ENCODE data around the gene NRARP. TPM values are rescaled to one million over a fixed set of nuclear protein-coding genes. Genes with fewer than 3 reads are reported as not detected.
"Not testable (repeated sequence)": the region's sequence is repeated elsewhere in the genome, so short reads cannot be mapped to it uniquely, and the experiment has no call there.

NRARP gene
- total and polyA plus RNA-seq, 8 donors: 1.2 to 323 (median 3.5) TPM

DNA sequence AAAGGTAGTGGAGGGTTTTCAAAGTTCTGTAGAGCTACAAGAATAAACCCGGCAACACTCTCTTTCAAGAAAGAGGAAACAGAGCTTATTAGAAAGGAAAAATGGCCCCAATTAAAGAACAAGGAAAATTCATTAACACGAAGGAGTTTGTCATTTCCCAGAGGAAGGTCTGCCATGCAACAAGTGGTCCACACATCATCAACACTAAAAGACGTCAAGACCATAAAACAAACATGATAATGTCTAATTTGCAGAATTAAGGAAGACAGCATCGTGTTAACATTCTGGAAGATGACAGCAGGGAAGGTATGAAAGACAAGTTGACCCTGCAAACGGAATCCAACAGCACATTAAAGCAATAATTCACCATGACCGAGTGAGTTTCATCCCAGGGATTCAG lies 28.6 kb upstream of the NRARP start:
- H3K9me3 ChIP-seq: no peaks in the 10 kb centered on the region
- 81 to 88% (median 86%) methylated on average over 6 of the region's 6 CpGs for WGBS, 5 donors

DNA sequence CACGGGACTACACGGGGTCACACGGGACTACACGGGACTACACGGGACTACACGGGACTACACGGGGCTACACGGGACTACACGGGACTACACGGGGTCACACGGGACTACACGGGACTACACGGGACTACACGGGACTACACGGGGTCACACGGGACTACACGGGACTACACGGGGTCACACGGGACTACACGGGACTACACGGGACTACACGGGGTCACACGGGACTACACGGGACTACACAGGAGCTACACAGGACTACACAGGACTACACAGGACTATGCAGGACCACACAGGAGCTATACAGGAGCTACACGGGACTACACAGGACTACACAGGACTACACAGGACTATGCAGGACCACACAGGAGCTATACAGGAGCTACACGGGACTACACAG lies 27.5 kb upstream of the NRARP start:
- WGBS, 5 donors: 26 to 74% (median 54%) methylated on average over 8 to 24 of the region's 26 CpGs
- intact Hi-C loops (cut with DNase I; ENCODE audit: low total_unique reads); H3K36me3 ChIP-seq; H3K4me1 ChIP-seq; H3K4me3 ChIP-seq; H3K9me3 ChIP-seq; DNase-seq; H3K27me3 ChIP-seq; H3K27ac ChIP-seq: not testable (repeated sequence)

More for the DNA sequence above, 28.6 kb upstream of the NRARP start:
- no peak for TF ChIP-seq POLR2A (IDR thresholded peaks at IDR 0.05)
- no peak for TF ChIP-seq EP300 (IDR thresholded peaks at IDR 0.05)
- TF ChIP-seq POLR2AphosphoS5 (IDR thresholded peaks at IDR 0.05): no peak
- TF ChIP-seq, protein P1, sequence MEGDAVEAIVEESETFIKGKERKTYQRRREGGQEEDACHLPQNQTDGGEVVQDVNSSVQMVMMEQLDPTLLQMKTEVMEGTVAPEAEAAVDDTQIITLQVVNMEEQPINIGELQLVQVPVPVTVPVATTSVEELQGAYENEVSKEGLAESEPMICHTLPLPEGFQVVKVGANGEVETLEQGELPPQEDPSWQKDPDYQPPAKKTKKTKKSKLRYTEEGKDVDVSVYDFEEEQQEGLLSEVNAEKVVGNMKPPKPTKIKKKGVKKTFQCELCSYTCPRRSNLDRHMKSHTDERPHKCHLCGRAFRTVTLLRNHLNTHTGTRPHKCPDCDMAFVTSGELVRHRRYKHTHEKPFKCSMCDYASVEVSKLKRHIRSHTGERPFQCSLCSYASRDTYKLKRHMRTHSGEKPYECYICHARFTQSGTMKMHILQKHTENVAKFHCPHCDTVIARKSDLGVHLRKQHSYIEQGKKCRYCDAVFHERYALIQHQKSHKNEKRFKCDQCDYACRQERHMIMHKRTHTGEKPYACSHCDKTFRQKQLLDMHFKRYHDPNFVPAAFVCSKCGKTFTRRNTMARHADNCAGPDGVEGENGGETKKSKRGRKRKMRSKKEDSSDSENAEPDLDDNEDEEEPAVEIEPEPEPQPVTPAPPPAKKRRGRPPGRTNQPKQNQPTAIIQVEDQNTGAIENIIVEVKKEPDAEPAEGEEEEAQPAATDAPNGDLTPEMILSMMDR (IDR thresholded peaks at IDR 0.05): no peak
- Histone ChIP-seq H3K27me3 (no peaks in the 10 kb centered on the region), H3K36me3 (peaks cover 0 to 5% (median 2%) of the 10 kb centered on the region in 4 donors), H3K4me3 (no peak overlapping the region), H3K4me1 (no peaks in the 10 kb centered on the region), H3K27ac (no peak overlapping the region)
- intact Hi-C loops (cut with DNase I; ENCODE audit: low total_unique reads): no loop called here
- no peak for DNase-seq

DNA sequence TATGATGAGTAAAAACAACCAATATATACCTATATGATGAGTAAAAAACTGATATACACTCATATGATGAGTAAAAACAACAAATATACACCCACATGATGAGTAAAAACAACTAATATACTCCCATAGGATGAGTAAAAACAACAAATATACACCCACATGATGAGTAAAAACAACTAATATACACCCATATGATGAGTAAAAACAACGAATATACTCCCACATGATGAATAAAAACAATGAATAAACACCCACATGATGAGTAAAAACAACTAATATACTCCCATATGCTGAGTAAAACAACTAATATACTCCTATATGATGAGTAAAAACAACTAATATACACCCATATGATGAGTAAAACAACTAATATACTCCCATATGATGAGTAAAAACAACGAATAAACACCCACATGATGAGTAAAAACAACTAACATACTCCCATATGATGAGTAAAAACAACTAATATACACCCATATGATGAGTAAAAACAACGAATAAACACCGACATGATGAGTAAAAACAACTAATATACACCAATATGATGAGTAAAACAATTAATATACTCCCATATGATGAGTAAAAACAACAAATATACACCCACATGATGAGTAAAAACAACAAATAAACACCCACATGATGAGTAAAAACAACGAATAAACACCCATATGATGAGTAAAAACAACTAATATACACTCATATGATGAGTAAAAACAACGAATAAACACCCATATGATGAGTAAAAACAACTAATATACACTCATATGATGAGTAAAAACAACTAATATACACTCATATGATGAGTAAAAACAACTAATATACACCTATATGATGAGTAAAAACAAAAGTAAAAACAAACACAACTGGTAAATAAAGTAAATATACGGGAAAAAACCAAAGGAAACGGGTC lies 25.8 kb upstream of the NRARP start:
- H3K9me3 ChIP-seq; H3K4me3 ChIP-seq; H3K4me1 ChIP-seq; DNase-seq; H3K27ac ChIP-seq; intact Hi-C loops (cut with DNase I; ENCODE audit: low total_unique reads); H3K27me3 ChIP-seq; H3K36me3 ChIP-seq: not testable (repeated sequence)
- WGBS, 5 donors: 68 to 81% (median 79%) methylated on average over 8 of the region's 8 CpGs

DNA sequence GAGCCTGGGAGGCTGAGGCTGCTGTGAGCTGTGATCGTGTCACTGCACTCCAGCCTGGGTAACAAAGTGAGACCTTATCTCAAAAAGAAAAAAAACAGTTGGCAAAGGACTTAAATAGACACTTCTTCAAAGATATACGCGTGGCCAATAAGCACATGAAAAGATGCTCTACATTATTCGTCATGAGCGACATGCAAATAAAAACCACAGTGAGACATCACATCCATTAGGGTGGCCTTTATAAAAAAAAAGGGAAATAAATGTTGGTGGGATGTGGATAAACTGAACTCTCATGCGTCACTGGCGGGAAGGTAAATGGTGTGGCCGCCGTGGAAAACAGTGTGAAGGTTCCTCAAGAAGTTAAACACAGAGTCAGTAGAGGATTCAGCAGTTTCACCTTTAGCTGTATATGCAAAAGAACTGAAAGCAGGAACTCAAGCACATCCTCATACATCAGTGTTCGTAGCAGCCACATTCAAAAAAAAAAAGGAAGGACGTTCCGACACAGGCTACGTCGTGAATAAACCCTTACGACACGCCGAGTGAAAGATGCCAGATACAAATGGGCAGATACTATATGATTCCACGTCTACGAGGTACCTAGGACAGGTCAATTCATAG lies 24.5 kb upstream of the NRARP start:
- WGBS, 5 donors: 80 to 87% (median 84%) methylated on average over 19 of the region's 19 CpGs
- no peak for DNase-seq
- H3K27ac ChIP-seq: no peak overlapping the region
- no peak overlapping the region for H3K4me3 ChIP-seq
- H3K4me1 ChIP-seq: no peaks in the 10 kb centered on the region
- intact Hi-C loops (cut with DNase I; ENCODE audit: low total_unique reads): no loop called here
- TF ChIP-seq POLR2A (IDR thresholded peaks at IDR 0.05) (no peak), EP300 (IDR thresholded peaks at IDR 0.05) (no peak), POLR2AphosphoS5 (IDR thresholded peaks at IDR 0.05) (no peak)
- TF ChIP-seq, protein P1 (IDR thresholded peaks at IDR 0.05): no peak
- no peaks in the 10 kb centered on the region for H3K9me3 ChIP-seq
- H3K27me3 ChIP-seq: no peaks in the 10 kb centered on the region
- no peaks in the 10 kb centered on the region for H3K36me3 ChIP-seq

DNA sequence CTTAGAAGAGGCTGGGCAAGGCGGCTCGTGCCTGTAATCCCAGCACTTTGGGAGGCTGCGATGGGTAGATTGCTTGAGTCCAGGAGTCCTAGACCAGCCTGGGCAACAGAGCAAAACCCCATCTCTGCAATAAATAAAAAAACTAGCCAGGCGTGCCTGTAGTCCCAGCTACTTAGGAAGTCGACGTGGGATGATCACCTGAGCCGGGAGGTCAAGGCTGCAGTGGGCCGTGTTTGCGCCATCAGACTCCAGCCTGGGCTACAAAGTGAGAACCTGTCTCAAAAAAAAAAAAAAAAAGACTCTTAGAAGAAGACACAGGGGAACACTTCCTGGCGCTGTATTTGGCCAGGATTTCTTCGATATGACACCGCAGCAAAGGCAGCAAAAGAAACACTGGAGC lies 23.7 kb upstream of the NRARP start:
- 94 to 97% (median 96%) methylated on average over 12 of the region's 12 CpGs for WGBS, 5 donors
- no peak for DNase-seq
- intact Hi-C loops (cut with DNase I; ENCODE audit: low total_unique reads): no loop called here

More for the DNA sequence above, 23.7 kb upstream of the NRARP start:
- peaks cover 0 to 2% (median 0%) of the 10 kb centered on the region in 4 donors for H3K4me1 ChIP-seq
- H3K36me3 ChIP-seq: no peaks in the 10 kb centered on the region
- TF ChIP-seq EP300 (IDR thresholded peaks at IDR 0.05) (no peak), POLR2AphosphoS5 (IDR thresholded peaks at IDR 0.05) (no peak), POLR2A (IDR thresholded peaks at IDR 0.05) (no peak)
- TF ChIP-seq, protein P1 (IDR thresholded peaks at IDR 0.05): no peak
- no peaks in the 10 kb centered on the region for H3K9me3 ChIP-seq
- H3K27ac ChIP-seq: no peak overlapping the region
- no peaks in the 10 kb centered on the region for H3K27me3 ChIP-seq
- no peak overlapping the region for H3K4me3 ChIP-seq
